Psoas muscle (tissue), 8 donors: ENCODE results near the gene TDRD12. TPM values are rescaled to one million over a fixed set of nuclear protein-coding genes. Genes with fewer than 3 reads are reported as not detected.

ENCODE experiments used
- ATAC-seq, 4 donors: fragments of 200-7000 bp; cut with Tn5 transposase; one replicate each; pipeline ENCODE4 v1.9.1; 2020; ENCODE audit warnings: moderate library complexity in 3 of 4, mild to moderate bottlenecking in 2 of 4
- DNase-seq, 2 donors: peaks; one replicate each; pipeline ENCODE4 v3.0.0-alpha.2; 2020
- H3K27ac ChIP-seq: fragments of 200-600 bp; one replicate; pipeline ENCODE4 v1.8.0; 2022
- H3K27me3 ChIP-seq, 3 donors: fragments of 200-600 bp in 1 of 3; one replicate each; pipeline versions ENCODE4 v1.6.1 to v1.8.0; 2013 to 2022; ENCODE audit warnings: low read length in 2 of 3, mild to moderate bottlenecking in 2 of 3, moderate library complexity in 1 of 3; ENCODE audit not compliant: insufficient read depth in 3 of 3
- H3K36me3 ChIP-seq, 2 donors: fragments of 200-600 bp in 1 of 2; one replicate each; pipeline versions ENCODE4 v1.6.1 to v1.8.0; 2013 to 2022; ENCODE audit warnings: low read depth in 1 of 2, mild to moderate bottlenecking in 1 of 2, moderate library complexity in 1 of 2; ENCODE audit not compliant: insufficient read depth in 1 of 2
- H3K4me1 ChIP-seq: fragments of 200-600 bp; one replicate; pipeline ENCODE4 v1.8.0; 2022
- H3K4me3 ChIP-seq: fragments of 200-600 bp; one replicate; pipeline ENCODE4 v1.8.0; 2022; ENCODE audit warnings: mild to moderate bottlenecking
- H3K9me3 ChIP-seq: fragments of 200-600 bp; one replicate; pipeline ENCODE4 v1.8.0; 2022
- CTCF ChIP-seq: fragments of 200-600 bp; IDR thresholded peaks from one replicate; pipeline ENCODE4 v1.8.0; 2022; ENCODE audit warnings: antibody characterized with exemption
- WGBS, 3 donors: extraction: QIAGEN DNeasy Blood & Tissue Kit; methylation state at CpG; one replicate each; pipeline versions ENCODE4 v1.1.6 to v1.1.7; 2013; 5-methylcytosine and 5-hydroxymethylcytosine counted together
- intact Hi-C, 2 donors: fragments of 100-400 bp; cut with DNase I; formaldehyde crosslinking; loops; one replicate each; pipeline versions ENCODE4 v1.11.0 to v1.14.2; 2022
- polyA plus RNA-seq, 3 donors: library from polyadenylated mRNA; stranded (reverse); fragments of 200-250 nt; gene quantifications; one replicate each; pipeline ENCODE4 v1.2.3, GENCODE V29; 2013
- total RNA-seq, 4 donors: library from RNA; stranded (reverse); fragmentation: NEBNext Ultra II Directional in 2 of 4; extraction: Animal tissue kit (Norgen Biotek cat#: 25700) in 2 of 4; gene quantifications; one replicate each; pipeline versions ENCODE4 v1.2.1 to v1.2.4, GENCODE V29; 2021 to 2023
- donor health status: healthy with polysubstance abuse.
- donor health status: DM: no; HTN: no; CAD: no; lungs with moderate emphysema.
- donor health status: Bipolar disorder and iron deficiency.
- donor health status: healthy.
- donor health status: DM: yes; HTN: yes; CAD: no.
- donor health status: DM: no; HTN: no; CAD: no.
- donor health status: DM: no; HTN: no; CAD: no.
- donor health status: DM: yes; HTN: yes; CAD: no.

Gene TDRD12
- total and polyA plus RNA-seq, 7 donors: 0.14 to 0.28 (median 0.19) TPM; not detected in 3

- H3K36me3 ChIP-seq: peaks cover 0 to 3% of the 10 kb centered on the region in 2 donors
- WGBS, 3 donors: 86 to 89% (median 87%) methylated on average over 18 of the region's 18 CpGs
- DNase-seq (no peak), ATAC-seq (no peak)
- H3K27me3 ChIP-seq: no peaks in the 10 kb centered on the region
- no peak for TF ChIP-seq CTCF
- H3K4me3 ChIP-seq: no peak overlapping the region
- no peaks in the 10 kb centered on the region for H3K9me3 ChIP-seq
- intact Hi-C loops: no loop called here
- H3K4me1 ChIP-seq: no peaks in the 10 kb centered on the region
- H3K27ac ChIP-seq: no peak overlapping the region
These were observed 153.8 kb downstream of the TDRD12 start for GRCh38 chr19:32873247-32873959.

- Histone ChIP-seq H3K4me3 (no peak overlapping the region), H3K27ac (no peak overlapping the region), H3K9me3 (no peaks in the 10 kb centered on the region), H3K36me3 (peaks cover 0 to 12% of the 10 kb centered on the region in 2 donors), H3K4me1 (no peaks in the 10 kb centered on the region), H3K27me3 (no peaks in the 10 kb centered on the region)
- intact Hi-C loops: no loop called here
- peak in 1 of 2 donors; percentile 19 for DNase-seq
- 82 to 88% (median 85%) methylated on average over 9 of the region's 9 CpGs for WGBS, 3 donors
- TF ChIP-seq CTCF: no peak
- ATAC-seq: no peak
These were observed 155.0 kb downstream of the TDRD12 start for GRCh38 chr19:32874605-32875004.

GRCh38 chr19:32875428-32875827, 155.9 kb downstream of the TDRD12 start:
- Histone ChIP-seq H3K4me3 (no peak overlapping the region), H3K27me3 (no peaks in the 10 kb centered on the region), H3K9me3 (no peaks in the 10 kb centered on the region), H3K36me3 (peaks cover 0 to 12% of the 10 kb centered on the region in 2 donors), H3K4me1 (no peaks in the 10 kb centered on the region), H3K27ac (no peak overlapping the region)
- no peak for TF ChIP-seq CTCF
- peak in 1 of 2 donors; percentile 18 for DNase-seq
- intact Hi-C loops: no loop called here
- 60 to 65% (median 64%) methylated on average over 7 of the region's 7 CpGs for WGBS, 3 donors
- no peak for ATAC-seq

GRCh38 chr19:32876236-32876918, 156.8 kb downstream of the TDRD12 start:
- 83 to 86% (median 84%) methylated on average over 9 of the region's 9 CpGs for WGBS, 3 donors
- Histone ChIP-seq H3K4me1 (no peaks in the 10 kb centered on the region), H3K27me3 (no peaks in the 10 kb centered on the region), H3K4me3 (no peak overlapping the region), H3K27ac (no peak overlapping the region), H3K36me3 (peaks cover 0 to 12% of the 10 kb centered on the region in 2 donors), H3K9me3 (no peaks in the 10 kb centered on the region)
- no peak for DNase-seq
- ATAC-seq: no peak
- intact Hi-C loops: no loop called here
- no peak for TF ChIP-seq CTCF
